ENCODE data around the gene LRRC70.
"Not testable (repeated sequence)": the region's sequence is repeated elsewhere in the genome, so short reads cannot be mapped to it uniquely, and the experiment has no call there.

LRRC70 gene

DNA sequence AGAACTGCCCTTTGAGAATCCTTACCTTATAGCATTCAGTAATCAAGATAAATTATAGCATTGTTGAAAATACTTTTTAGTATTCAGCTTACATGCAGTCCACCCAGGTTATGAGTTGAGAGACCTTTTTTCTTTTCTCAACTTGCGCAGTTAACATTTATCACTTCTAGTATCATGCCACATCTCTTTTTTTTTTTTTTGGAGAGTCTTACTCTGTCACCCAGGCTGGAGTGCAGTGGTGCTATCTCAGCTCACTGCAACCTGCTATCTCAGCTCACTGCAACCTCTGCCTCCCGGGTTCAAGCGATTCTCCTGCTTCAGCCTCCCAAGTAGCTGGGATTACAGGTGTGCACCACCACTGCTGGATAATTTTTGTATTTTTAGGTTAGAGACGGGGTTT lies 29.0 kb downstream of the LRRC70 start:
- DNase-seq (ENCODE audit: low read depth): no peak

DNA sequence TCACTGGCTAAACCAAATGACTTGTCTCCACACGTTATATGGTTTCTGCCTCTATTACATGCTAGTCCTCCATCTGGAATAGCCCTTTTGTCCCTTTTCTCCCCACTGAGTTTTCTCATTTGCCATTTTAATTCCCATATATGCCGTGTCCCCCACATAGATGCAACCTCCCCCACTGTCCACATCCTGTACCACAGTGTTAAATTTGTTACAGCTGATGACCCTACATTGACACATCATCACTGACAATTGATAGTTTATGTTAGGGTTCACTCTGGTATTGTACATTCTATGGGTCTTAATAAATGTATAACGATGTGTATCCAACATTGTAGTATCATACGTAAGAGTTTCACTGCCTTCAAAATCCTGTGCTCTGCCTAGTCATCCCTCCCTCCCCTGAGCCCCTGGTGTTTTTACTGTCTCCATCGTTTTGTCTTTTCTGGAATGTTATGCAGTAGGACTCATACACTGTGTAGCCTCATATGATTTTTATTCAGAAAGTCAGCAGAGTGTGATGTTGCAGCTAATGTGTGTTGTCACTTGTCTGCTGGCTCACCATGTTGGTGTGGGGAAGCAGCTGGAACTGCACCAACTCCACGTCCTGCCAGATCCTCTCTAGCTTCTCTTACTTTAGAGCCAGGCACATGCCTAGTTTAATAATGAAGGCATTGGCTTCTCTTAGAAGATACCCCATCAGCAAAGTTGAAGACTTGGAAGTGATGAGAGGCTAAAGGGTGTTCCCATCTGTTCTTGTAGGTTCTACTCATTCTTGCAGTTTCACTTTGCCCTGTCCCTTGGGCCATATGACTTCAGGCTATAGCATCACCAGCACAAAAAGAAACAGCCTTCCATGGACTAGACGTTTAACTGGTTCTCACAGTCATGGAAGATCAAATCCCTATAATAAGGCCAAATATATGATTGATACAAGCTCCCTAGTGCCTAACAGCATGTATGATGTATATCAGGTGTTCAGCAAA lies 30.2 kb downstream of the LRRC70 start:
- DNase-seq (ENCODE audit: low read depth): no peak

- no peak for DNase-seq (ENCODE audit: low read depth)
These were observed 35.7 kb downstream of the LRRC70 start for GRCh38 chr5:62614355-62614754.

DNA sequence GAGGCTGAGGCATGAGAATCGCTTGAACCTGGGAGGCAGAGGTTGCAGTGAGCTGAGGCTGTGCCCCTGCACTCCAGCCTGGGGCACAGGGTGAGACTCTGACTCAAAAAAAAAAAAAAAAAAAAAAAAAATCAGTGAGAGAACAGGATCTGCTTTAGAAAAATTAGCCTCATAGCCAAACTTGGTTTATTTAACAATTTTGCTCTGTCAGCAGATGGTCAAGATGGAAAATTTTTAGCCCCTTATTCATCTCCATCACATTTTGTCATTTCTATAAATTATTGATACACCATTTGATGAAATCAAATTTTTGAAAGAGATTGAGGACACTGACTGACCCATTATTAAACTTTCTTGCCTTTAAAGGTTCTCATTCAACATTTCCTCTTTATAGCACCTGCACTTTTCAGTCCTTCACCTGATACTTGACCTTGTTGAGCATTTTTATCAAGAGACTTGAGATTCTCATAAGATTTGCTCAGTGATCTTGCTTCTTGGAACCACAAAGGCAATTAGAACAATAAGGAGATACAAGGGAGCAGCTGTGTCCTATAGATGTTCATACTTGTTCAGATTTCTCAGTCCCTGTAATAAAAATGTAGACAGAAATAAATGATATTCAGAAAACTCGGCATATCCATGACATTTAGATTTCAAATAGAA lies 38.1 kb downstream of the LRRC70 start:
- DNase-seq (ENCODE audit: low read depth): no peak

GRCh38 chr5:62617943-62618342 lies 39.3 kb downstream of the LRRC70 start:
- no peak for DNase-seq (ENCODE audit: low read depth)

DNA sequence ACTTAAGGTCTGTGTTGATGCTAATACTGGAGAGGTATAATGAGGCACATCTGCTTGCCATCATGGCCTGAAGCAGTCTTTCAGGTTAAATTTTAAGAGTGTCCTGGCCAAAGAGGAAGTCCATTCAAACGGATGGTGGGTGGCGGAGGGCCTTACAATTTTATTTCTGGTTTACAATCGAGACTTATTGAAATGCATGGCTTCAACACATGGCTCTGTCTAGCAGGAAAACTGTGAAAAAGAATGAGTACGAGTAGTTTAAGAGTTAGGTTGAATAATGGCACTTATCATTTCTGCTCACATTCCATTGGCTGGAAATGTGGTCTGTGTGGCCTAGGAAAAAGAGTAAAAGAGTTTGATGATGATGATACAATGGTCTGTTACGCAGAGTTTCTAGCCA lies 42.1 kb downstream of the LRRC70 start:
- DNase-seq (ENCODE audit: low read depth): no peak

DNA sequence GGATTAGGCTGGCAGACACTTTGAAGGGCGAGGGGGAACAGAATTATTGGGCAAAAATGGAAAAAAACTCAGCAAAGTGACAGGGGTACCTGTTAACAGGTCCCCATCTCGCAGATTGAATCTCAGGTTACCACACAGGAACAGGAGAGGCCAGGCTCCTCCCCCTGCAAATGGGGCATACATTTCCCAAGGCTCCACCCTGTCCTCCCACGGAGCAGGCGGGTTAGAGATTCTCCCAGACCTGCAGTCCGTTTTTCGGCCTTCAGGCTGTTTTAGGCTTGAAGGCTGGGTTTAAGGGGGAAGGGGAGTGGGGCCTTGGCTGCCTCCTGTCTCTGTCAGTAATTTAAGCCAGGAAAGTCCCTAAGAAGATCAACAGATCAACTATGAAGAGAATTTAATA lies 42.7 kb downstream of the LRRC70 start:
- DNase-seq (ENCODE audit: low read depth): no peak

DNA sequence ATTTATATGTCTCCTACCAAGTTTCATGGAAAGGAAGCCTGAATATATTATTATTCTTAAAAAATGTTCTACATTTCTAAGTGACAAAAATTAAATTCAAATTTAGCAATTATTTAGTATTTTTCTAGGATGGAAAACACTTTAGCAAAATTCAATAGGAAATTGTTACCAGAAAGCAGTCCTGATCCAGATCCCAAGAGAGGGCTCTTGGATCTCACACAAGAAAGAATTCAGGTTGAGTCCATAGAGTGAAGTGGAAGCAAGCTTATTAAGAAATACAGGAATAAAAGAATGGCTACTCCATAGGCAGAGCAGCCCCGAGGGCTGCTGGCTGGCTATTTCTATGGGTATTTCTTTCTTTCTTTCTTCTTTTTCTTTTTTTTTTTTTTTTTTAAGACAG lies 44.7 kb downstream of the LRRC70 start:
- no peak for DNase-seq (ENCODE audit: low read depth)

GRCh38 chr5:62624436-62624835 lies 45.8 kb downstream of the LRRC70 start:
- DNase-seq (ENCODE audit: low read depth): not testable (repeated sequence)

DNA sequence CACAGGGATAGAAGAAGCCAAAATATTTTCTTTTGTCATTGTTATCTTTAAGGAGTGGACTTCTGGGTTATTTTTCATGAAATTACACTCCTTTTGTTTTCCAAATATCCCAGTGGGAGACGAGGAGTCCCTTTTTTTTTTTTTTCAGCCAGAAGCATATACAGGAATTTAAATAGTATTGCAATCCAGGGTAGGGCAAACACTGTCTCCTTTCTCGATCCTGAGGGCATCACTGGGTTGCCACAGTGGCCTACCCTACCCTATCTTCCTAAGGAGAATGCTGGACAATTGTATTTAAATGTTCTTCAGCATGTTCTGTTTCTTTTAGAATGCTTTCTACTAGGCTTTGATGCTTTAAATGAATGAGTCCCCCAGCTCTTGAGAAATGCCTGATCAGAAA lies 47.9 kb downstream of the LRRC70 start:
- DNase-seq (ENCODE audit: low read depth): no peak

- DNase-seq (ENCODE audit: low read depth): no peak
These were observed 48.5 kb downstream of the LRRC70 start for GRCh38 chr5:62627121-62627520.

DNA sequence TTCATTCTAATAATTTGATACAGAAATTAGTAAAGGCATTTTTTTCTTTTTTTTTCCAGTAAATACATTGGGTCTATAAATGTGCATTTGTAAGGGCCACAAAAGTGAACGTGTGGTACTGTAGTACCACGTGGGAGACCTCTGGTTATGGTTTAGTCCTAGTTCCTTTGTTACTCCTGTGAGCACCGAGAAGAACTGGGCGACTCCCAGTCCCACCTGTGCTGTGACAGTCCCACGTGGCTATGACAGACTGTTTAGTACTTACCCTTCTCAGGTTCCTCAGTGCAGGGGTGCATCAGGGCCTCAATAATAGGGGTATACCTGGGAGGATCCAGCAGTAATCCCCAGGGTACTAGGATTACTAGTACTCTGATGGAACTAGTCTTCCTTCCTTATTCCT lies 49.3 kb downstream of the LRRC70 start:
- DNase-seq (ENCODE audit: low read depth): no peak
